ENCODE measurements around the gene HELB.

Gene HELB

GRCh38 chr12:66361703-66362102 lies 59.4 kb downstream of the HELB start:
- no peak for DNase-seq (ENCODE audit: low read depth)

DNA sequence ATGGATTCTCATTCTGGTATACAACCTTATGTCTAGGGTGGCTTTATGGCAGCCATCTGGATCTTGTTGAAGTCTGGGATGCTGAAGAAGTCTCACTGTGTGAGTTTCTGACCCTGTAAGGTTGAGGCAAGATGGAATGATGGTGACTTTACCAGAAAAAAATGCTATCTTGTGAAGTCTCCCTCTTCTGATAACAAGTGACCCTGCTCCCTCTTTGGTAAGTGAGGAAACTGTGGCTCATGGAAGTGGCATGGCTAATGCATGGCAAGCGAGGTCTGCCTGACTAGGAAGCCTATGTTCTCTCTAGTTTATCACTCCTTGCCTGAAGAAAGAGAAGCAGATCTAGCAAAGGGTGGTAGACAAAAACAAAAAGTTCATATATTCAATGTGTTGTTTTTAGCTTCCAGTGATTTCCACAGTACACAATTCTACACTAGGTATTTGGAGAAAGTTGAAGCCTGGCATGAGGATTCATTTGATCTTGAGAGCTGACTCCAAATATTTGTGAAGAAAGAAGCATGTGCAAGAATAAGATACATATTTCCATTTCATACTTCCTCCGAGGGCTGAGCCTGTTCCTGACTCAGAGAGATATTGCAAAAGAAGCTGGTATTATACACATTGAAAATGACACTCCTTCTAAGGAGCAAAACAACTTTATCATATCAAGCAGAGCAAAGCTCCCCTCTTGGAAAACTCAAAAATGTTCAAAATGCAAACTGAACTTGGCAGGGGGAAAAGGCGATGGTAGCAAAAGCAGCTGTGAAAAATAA lies 63.6 kb downstream of the HELB start:
- no peak for DNase-seq (ENCODE audit: low read depth)

DNA sequence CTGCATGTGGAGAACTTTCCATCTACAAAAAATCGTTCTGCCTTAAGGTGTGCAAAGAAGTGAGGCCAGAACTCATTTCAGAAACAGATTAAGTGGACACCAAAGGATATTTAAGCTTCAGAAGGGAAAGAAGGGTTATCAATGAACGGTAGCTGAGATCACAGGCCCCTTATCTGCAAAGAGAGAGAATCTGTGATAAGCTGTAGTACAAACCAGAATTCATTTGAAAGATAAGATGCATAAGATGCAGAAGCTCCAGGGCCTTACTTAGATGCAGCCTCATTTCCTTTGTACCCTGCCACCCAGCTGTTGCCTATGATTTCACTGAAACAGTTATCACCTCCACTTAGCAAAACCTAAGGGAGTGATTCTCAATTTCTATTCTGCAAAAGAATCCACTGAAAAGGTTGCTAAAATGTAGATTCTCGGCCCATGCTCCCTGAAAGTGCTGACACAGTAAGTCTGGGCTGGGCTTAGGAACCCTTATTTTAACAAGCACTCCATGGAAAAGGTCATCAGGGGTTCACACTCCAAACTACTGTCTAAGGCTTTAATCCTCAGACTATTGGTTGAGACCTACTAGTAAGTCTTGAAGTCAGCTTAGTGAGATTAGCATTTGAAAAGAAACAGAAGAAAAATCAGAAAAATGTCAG lies 64.8 kb downstream of the HELB start:
- no peak for DNase-seq (ENCODE audit: low read depth)

- no peak for DNase-seq (ENCODE audit: low read depth)
Measured at GRCh38 chr12:66371982-66372381, 69.7 kb downstream of the HELB start.

DNA sequence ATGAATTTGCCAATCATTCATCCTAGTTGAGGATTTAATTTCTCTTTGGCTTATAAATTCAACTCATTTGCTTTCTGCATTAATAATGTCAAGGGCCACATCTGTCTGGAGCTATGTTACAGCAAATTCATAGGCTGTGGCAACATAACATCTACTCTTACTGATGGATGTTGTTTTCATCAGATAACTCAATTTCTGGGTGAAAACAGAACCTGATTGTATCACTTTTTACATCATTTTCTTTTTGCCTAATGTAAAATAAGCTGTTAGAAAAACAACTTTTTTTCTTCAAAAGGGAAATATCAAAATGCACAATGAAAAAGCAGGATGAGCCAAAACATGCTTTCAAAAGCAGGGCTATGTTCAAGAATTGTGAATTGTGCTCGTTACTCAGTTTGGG lies 73.3 kb downstream of the HELB start:
- DNase-seq (ENCODE audit: low read depth) = no peak

- DNase-seq (ENCODE audit: low read depth) = no peak
Measured at GRCh38 chr12:66379616-66380015, 77.3 kb downstream of the HELB start.

DNA sequence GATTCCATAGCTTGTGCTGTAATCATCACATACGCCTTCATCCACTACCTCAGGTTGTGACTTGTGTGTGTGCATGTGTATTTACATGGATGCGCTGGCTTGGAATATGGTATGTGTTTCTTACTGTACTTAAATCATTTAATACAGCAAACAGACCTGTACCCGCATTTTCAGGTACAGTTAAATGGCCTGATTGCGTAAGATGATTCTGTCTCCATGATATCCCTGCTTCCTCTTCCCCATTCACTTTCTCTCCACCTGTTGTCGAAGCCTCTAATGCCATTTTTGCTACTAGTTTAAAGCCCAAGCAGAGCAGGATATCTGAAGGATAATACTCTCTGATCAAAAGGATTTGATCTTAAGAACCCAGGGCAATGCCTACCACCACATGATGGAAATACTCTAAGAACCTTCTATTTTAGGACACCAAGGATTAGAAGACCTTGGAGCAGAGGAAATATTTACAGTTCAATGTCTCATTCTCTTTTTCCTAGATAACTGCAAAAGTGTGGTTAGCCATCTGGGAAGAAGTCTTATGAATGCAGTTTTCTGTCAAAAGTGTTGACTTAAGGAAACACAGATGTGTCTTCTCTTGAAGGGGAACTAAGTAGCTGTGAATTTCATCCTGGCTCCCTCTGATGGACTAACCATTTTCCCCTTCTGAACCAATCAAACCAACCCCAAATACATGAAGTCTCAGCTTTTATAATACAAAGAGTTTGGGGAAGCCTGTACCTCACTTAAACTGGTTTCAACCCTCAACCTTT lies 78.7 kb downstream of the HELB start:
- DNase-seq (ENCODE audit: low read depth) = no peak

DNA sequence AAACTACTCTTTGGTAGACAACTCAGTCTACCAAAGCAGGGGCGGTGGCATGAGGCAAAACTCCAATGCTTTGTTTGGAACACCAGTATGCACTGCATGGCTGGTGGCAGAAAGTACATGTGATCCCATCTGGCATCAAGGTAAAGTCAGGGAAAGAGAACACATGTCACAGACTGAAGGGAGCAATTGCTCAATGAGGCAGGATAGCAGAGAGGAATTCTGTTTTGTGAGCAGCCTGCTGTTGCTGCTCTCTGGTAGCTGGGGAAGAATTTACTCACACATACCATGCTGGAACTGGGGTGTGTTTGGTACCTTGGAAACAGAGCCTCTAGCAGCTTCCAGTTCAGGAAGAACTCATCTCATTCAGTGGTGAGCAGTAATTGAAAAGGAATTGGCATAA lies 84.8 kb downstream of the HELB start:
- no peak for DNase-seq (ENCODE audit: low read depth)

All from stimulated activated CD8-positive, alpha-beta memory T cell treated with anti-CD3 and anti-CD28 coated beads, Interleukin-12 subunit alpha, Interleukin-12 subunit beta, amount 100 ng/mL, for 4 hours (primary cell).